Dermis microvascular lymphatic vessel endothelial cell (primary cell): ENCODE measurements around the gene MROH8. TPM values are rescaled to one million over a fixed set of nuclear protein-coding genes. Genes with fewer than 3 reads are reported as not detected.
A peak's percentile ranks its signal among the peaks of the same experiment; 100 is the strongest.
"Not testable (repeated sequence)": the region's sequence is repeated elsewhere in the genome, so short reads cannot be mapped to it uniquely, and the experiment has no call there.

Source experiments
- DNase-seq, 2 donors: peaks; one replicate each; pipeline versions ENCODE4 v3.0.0 to v3.0.0-alpha.2; 2010; ENCODE audit warnings: low read depth in 2 of 2
- total RNA-seq: library from RNA; depleted of rRNA; stranded (reverse); fragments of >200 nt; gene quantifications from 2 replicates; pipeline ENCODE4 v1.2.1, GENCODE V29; 2014

The MROH8 gene
- total RNA-seq, 1 donor from 2014 or later: 0.64 TPM

GRCh38 chr20:37095108-37095598, 84.2 kb downstream of the MROH8 start:
- DNase-seq: peak in 1 of 2 donors; percentile 5

GRCh38 chr20:37090407-37090806, 88.9 kb downstream of the MROH8 start:
- no peak for DNase-seq

GRCh38 chr20:37081717-37082289, 97.5 kb downstream of the MROH8 start:
- DNase-seq: peak in 1 of 2 donors; percentile 10

- no peak for DNase-seq
Observed at GRCh38 chr20:37077009-37077408, 102.3 kb downstream of the MROH8 start.

GRCh38 chr20:37075932-37076685, 103.2 kb downstream of the MROH8 start:
- DNase-seq: no peak

GRCh38 chr20:37072293-37073196, 106.8 kb downstream of the MROH8 start:
- DNase-seq: no peak

GRCh38 chr20:37071481-37071911, 107.9 kb downstream of the MROH8 start:
- peak in 1 of 2 donors; percentile 44 for DNase-seq

GRCh38 chr20:37069563-37069962, 109.8 kb downstream of the MROH8 start:
- not testable (repeated sequence) for DNase-seq

GRCh38 chr20:37066168-37066567, 113.2 kb downstream of the MROH8 start:
- no peak for DNase-seq

- DNase-seq: no peak
Observed at GRCh38 chr20:37055276-37055675, 124.1 kb downstream of the MROH8 start.

- no peak for DNase-seq
Observed at GRCh38 chr20:37053230-37053950, 126.0 kb downstream of the MROH8 start.

Other genes with a start within 250 kb of the MROH8 start
- gene SAMHD1, start 227.8 kb downstream of the MROH8 start, total RNA-seq: 19.1 and 20.5 TPM in 2 replicates
- gene RBL1, start 83.6 kb downstream of the MROH8 start, total RNA-seq: 3.0 and 7.1 TPM in 2 replicates
- gene RPN2, start 218 bp downstream of the MROH8 start, total RNA-seq: 189 and 297 TPM in 2 replicates
- gene GHRH, start 82.3 kb upstream of the MROH8 start, total RNA-seq: not detected in 2 replicates
- 11.4 and 15.4 TPM in 2 replicates for gene MANBAL, start 110.1 kb upstream of the MROH8 start, total RNA-seq
- gene SRC, start 166.6 kb upstream of the MROH8 start, total RNA-seq: 3.7 and 4.7 TPM in 2 replicates